Stimulated activated effector memory CD8-positive, alpha-beta T cell treated with anti-CD3 and anti-CD28 coated beads, Interleukin-12 subunit alpha, Interleukin-12 subunit beta, amount 100 ng/mL, for 72 hours (primary cell): ENCODE data around the gene VSNL1.

Experiments
- ATAC-seq: fragments of 150-1000 bp; cut with Tn5 transposase; 2 replicates; pipeline ENCODE4 v1.10.0; 2021
- DNase-seq, 2 donors: peaks; one replicate each; pipeline ENCODE4 v3.0.0; 2021 to 2022; ENCODE audit warnings: low spot score in 2 of 2
- H3K27ac Mint-ChIP-seq: one replicate; pipeline ENCODE4 v1.8.0; 2022; ENCODE audit warnings: mild to moderate bottlenecking, mixed read lengths
- H3K36me3 Mint-ChIP-seq: one replicate; pipeline ENCODE4 v1.8.0; 2022; ENCODE audit warnings: mild to moderate bottlenecking, mixed read lengths
- H3K4me1 Mint-ChIP-seq: one replicate; pipeline ENCODE4 v1.8.0; 2022; ENCODE audit warnings: mixed read lengths
- H3K4me3 Mint-ChIP-seq: one replicate; pipeline ENCODE4 v1.8.0; 2022; ENCODE audit warnings: mild to moderate bottlenecking, mixed read lengths
- H3K9me3 Mint-ChIP-seq: one replicate; pipeline ENCODE4 v1.8.0; 2022; ENCODE audit warnings: mixed read lengths

The VSNL1 gene

DNA sequence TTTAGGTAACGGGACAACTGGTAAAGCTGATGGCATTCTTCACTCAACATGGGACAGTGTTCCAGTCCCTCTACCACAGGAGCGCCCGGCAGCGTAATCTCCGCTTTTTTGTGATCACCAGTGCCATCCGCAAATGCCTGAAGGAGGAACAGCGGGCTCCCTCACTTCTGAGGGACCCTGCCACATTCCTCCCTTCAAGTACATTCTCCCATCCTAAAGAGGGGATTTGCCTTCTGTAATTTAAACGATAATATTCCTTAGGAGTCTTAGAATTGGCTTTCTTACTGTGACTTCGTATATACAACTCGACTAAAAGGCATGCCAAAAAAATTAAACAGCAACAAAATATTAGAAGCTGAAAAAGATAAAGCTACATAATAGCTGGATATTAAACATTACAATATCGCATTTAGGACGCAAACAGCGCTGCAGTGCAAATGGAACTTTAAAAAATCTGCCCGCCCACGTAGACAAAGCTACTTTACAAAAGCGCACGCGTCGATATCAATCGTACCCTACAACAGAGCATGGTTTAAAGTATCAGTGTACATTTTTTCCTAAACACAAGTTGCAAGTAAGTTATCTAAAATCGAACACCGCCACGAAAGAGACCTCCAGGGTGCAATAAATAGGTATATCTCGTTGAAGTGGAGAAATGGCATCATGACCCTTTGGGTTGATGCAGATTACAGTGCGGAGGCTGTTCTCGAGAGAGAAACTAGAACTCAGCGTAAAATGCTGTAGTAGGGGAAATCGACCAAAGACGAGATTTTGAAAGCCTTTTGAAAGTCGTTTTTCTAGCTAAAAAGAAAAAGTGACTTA lies 2.3 kb upstream of the VSNL1 start:
- no peak overlapping the region for H3K4me3 Mint-ChIP-seq
- peaks cover 11% of the 10 kb centered on the region for H3K9me3 Mint-ChIP-seq
- ATAC-seq, result no peak
- no peaks in the 10 kb centered on the region for H3K4me1 Mint-ChIP-seq
- no peak for DNase-seq
- no peak overlapping the region for H3K27ac Mint-ChIP-seq
- no peaks in the 10 kb centered on the region for H3K36me3 Mint-ChIP-seq

DNA sequence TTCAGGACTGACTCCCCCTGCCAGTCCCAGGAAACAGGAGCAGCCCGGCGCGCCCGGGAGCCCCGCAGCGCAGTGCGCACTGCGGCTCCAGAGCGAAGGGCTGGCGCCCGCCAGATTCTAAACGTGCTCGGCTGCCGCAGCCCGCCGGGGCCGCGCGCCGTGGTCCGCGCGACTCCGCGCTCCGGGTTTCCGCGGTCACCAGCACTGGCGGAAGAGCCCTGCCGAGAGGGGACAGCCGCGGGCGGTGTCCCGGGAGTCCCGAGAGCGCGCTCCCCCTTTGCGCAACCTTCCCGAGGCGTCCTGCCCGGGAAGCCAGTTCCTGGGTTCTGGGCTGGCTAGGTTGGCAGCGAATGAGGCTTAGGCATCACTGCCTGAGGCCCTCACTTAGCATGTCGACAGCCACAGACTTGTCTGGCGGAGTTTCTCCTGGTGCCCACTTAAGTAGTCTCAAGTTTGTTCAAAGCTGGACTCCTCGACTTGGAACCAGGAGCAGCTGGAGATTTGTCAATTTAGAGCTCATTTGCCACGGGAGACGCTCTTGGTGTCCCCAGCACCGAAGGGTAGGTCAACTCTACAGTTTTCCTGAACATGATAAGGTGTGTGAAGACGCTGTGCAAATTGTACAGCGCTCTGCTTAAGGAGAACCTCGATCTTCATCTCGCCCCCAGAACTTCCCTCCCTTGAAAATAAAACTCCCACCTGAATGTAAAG lies 1.5 kb upstream of the VSNL1 start:
- H3K27ac Mint-ChIP-seq, result no peak overlapping the region
- no peaks in the 10 kb centered on the region for H3K4me1 Mint-ChIP-seq
- peaks cover 11% of the 10 kb centered on the region for H3K9me3 Mint-ChIP-seq
- no peak overlapping the region for H3K4me3 Mint-ChIP-seq
- no peak for DNase-seq
- no peaks in the 10 kb centered on the region for H3K36me3 Mint-ChIP-seq
- ATAC-seq, result no peak

DNA sequence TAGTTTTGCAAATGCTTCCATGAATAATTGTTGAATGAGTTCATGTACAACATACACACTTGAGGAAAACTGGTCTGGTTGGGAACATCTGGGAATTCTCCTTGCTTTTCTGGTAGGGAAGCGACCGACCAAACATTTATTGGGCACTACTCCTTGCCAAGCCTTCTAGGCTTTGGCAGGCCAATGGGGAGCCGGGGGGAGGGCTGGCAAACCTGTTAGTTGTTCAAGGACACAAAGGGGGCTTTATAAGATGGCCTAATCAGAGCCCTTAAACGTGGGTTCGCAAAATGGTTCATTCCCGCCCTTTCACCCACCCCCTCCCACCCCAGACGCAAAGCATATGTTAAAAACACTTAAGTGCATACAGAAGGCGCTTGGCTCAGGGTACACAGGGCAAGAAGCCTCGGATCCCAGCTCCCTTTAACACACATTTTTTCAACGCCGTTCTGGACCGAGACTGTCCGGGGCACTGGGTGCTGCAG lies 844 bp upstream of the VSNL1 start:
- DNase-seq, result no peak
- Mint-ChIP-seq H3K4me3 (no peak overlapping the region), H3K4me1 (no peaks in the 10 kb centered on the region), H3K27ac (no peak overlapping the region), H3K9me3 (peaks cover 8% of the 10 kb centered on the region), H3K36me3 (no peaks in the 10 kb centered on the region)
- ATAC-seq, result no peak

DNA sequence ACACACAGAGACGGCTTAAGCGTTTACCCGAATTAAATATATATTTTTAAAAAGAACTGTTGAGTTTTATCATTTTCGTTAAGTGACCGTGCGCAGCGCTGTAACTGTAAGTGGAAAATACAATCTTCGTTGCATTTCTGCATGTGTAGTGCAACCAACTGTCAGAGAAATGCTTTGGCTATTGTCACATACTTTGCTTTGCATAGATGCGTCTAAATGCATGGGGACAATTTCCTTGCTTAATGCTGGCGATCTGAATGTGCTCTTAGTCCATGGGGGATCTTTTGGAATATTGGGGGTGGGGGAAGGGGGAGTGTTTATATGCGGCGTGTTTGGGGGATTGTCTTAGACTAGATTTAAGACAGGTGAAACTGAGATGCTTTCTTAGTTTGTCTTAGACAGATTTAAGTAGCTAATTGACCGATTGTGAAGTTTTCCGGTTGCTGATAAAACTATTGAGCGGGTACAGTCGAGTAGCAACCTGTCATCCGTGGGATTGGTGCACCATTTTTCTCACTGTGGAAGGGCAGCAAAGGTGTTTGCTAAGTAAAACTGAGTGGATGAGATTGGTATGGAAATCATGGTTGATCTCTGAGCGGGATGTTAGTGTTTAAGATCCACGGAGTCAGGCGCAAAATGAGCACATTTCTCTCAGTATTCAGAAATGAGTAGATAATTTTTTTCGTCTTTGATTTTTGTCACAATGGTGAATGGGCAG lies 476 bp downstream of the VSNL1 start:
- DNase-seq (no peak), ATAC-seq (no peak)
- H3K4me1 Mint-ChIP-seq, result no peaks in the 10 kb centered on the region
- H3K4me3 Mint-ChIP-seq, result no peak overlapping the region
- H3K27ac Mint-ChIP-seq, result no peak overlapping the region
- H3K36me3 Mint-ChIP-seq, result no peaks in the 10 kb centered on the region
- peaks cover 2% of the 10 kb centered on the region for H3K9me3 Mint-ChIP-seq

DNA sequence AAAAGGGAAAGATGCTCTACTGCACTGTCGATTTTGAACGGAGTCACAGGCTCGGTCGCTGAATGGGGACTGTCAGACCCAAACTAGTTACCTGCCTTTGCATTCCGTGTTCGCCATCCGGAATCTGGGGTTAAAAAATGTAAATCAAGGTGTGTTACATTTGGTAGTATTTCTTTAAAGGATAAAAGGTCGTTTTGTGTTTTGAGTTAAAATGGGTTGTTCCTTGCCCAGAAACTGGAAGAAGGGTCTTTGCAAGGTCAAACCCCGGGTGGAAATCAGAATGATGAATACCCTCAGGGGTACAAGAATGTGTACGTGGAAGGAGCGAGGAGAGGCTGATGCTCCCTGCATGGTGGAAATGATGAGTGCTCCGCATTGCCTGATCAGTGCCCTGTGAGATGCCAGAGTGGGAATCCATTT lies 1.0 kb downstream of the VSNL1 start:
- no peak overlapping the region for H3K27ac Mint-ChIP-seq
- DNase-seq (no peak), ATAC-seq (no peak)
- peaks cover 2% of the 10 kb centered on the region for H3K9me3 Mint-ChIP-seq
- H3K4me1 Mint-ChIP-seq, result no peaks in the 10 kb centered on the region
- no peaks in the 10 kb centered on the region for H3K36me3 Mint-ChIP-seq
- no peak overlapping the region for H3K4me3 Mint-ChIP-seq

DNA sequence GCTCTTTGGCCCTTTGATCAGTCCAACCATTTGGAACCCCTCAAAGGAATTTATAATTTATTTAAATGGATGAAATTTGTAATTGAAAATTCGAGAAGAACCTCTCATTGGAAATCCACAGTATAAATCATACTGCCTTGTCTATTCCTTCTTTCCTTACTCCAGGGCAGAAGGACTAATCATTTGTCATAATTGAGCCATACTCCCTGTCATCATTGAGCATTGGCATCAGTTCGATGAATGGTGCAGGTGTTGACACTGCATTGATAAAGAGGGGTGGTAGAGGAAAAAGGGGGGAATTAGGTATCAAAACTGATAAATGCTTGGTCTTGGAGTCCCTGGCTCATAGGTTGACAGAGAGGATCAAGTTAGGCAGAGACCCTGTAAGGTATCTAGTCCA lies 2.0 kb downstream of the VSNL1 start:
- Mint-ChIP-seq H3K9me3 (peaks cover 2% of the 10 kb centered on the region), H3K4me3 (no peak overlapping the region), H3K36me3 (no peaks in the 10 kb centered on the region), H3K4me1 (no peaks in the 10 kb centered on the region), H3K27ac (no peak overlapping the region)
- ATAC-seq (no peak), DNase-seq (no peak)

DNA sequence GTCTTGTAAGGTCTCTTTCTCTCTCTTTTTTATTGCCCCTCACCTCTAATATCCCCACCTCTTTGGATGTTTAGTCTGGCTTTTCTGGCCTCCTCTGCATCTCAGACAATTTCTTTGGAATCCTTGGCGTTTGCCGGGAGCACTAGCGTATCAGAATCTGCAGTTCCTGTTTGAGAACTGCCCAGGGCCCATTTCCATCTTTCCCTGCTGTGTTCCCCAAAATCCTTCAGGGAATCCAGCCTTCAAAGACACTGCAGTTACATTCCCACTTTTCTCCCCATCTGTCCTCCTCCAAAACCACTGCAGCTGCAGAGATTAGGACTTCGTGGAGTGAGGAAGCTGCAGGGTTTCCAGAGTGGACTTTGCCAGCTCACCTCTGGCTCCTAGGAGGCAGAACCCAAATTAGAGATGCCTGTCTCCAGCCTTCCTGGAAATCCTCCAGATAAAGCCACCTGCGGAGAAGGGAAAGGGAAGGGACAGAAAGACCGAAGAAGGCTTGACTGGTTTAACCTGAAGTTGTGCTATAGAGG lies 2.7 kb downstream of the VSNL1 start:
- DNase-seq, result no peak
- no peak overlapping the region for H3K27ac Mint-ChIP-seq
- no peak for ATAC-seq
- H3K4me3 Mint-ChIP-seq, result no peak overlapping the region
- H3K9me3 Mint-ChIP-seq, result peaks cover 2% of the 10 kb centered on the region
- H3K4me1 Mint-ChIP-seq, result no peaks in the 10 kb centered on the region
- no peaks in the 10 kb centered on the region for H3K36me3 Mint-ChIP-seq

DNA sequence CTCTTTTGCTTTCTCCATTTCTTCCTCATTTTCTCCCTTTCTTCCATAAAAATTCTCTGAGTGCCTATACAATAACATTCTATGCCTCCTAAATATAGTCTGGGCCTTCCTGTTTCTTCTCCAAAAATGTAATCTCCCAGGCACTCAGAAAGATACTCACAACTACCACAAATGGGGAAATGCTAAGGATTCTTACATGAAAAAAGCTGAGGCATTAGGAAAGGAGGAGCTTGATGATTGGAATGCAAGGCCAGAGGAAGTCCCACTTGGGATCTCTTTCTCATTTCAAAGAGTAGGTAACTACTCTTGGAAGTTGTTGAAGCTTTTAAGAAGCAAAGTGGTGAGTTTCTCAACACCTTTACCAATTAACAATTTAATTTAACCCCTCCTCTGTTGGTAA lies 3.4 kb downstream of the VSNL1 start:
- H3K4me1 Mint-ChIP-seq, result no peaks in the 10 kb centered on the region
- no peak overlapping the region for H3K27ac Mint-ChIP-seq
- no peak for ATAC-seq
- H3K9me3 Mint-ChIP-seq, result peaks cover 2% of the 10 kb centered on the region
- no peak for DNase-seq
- H3K36me3 Mint-ChIP-seq, result no peaks in the 10 kb centered on the region
- H3K4me3 Mint-ChIP-seq, result no peak overlapping the region

DNA sequence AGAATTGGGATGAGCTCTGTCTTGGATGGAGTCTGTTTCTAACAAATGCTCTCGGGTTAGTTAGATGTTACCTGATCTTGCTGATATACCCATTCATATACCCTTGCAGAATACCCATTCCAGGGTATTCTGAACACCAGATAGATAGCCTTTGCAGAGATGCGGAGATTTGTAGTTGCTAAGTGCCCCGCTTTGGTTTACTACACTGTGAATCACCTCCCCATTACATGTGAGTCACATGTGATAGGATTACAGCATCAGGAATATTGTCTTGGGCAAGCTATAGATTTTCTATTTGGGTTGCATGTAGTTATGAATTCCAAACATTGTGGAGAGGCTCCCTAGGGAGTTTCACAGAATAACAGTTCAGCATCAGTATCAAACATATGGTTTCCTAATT lies 3.8 kb downstream of the VSNL1 start:
- DNase-seq, result no peak
- H3K27ac Mint-ChIP-seq, result no peak overlapping the region
- no peak for ATAC-seq
- H3K9me3 Mint-ChIP-seq, result peaks cover 2% of the 10 kb centered on the region
- H3K4me3 Mint-ChIP-seq, result no peak overlapping the region
- H3K36me3 Mint-ChIP-seq, result no peaks in the 10 kb centered on the region
- no peaks in the 10 kb centered on the region for H3K4me1 Mint-ChIP-seq

DNA sequence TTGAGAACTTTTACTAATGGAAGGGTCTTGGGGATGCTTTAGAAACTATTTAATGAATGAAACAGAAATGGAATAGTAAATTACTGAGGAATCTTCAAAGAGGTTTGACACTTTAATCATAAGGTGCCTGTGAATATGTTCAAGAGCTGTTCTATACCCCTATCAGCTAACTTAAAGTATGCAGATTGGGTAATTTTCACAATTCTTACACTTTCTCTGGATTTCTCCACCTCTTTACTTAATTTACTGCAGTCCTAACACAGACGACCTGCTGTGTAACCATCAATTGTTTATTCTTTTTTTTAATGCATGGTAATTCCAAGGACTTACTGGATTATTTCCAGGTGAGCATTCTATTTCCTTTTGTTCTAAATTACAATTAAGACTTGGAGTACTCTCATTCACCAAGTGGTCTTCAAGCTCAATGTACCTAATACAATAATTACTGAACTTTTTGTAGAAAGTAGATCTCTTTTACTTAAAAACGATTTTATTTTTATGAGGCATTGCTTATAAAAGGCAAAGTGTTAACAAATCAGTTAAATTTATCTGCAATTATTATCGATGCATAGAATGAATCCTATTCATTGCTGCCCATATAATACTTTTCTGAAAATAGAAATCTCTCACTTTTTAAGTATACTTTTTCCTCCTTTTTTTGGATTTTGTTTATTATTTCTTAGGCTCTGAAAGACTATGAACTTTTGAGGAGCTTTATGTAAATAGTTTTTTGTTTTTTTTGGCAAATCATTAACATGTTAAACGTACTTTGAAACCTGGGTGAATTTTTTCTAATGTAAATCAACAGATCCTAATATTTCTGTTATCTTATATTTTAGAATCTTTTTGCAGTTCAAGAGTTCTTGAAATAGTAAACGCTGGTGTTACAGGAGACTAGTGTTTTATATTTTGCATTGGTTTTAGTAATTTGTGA lies 5.5 kb downstream of the VSNL1 start:
- no peak for DNase-seq
- Mint-ChIP-seq H3K4me1 (no peaks in the 10 kb centered on the region), H3K27ac (no peak overlapping the region), H3K4me3 (no peak overlapping the region), H3K9me3 (peaks cover 2% of the 10 kb centered on the region), H3K36me3 (no peaks in the 10 kb centered on the region)
- no peak for ATAC-seq

DNA sequence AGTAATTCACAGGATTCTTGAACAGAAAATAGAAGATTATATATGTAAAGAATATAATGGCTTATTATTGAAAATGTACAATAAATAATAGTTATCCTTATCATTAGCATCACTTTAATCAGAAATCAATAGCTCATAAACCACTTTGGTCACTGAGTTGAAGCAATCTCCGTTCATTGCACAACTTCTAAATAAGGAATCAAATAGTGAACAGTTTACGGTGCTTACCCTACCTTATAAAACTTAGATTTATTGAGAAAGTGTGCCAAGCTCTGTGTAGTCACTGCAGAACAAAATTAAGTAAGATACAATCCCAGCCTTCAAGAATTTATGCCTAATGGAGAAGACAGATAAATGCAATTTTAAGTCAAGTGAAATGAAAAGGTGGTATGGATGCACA lies 6.7 kb downstream of the VSNL1 start:
- ATAC-seq, result no peak
- no peak overlapping the region for H3K27ac Mint-ChIP-seq
- no peak overlapping the region for H3K4me3 Mint-ChIP-seq
- H3K9me3 Mint-ChIP-seq, result peaks cover 3% of the 10 kb centered on the region
- DNase-seq, result no peak
- H3K4me1 Mint-ChIP-seq, result no peaks in the 10 kb centered on the region
- H3K36me3 Mint-ChIP-seq, result no peaks in the 10 kb centered on the region

DNA sequence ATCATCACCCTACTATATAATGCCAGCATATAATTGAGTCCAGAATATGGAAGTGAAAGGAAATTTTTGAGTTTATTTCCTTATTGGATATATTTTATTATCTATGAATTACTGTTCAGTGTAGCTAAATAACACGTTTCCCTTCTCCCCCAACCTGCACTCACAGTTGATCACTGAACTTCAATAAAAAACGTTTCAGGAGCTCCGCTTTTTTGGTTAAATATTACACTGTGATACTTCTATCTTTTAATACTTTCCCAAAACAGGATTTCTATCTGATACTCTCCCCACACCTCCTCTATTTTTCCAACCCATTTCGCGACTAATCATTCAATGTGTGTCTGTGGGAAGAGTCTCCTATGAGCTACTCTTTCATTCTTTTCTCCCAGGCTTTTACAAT lies 7.2 kb downstream of the VSNL1 start:
- H3K4me3 Mint-ChIP-seq, result no peak overlapping the region

DNA sequence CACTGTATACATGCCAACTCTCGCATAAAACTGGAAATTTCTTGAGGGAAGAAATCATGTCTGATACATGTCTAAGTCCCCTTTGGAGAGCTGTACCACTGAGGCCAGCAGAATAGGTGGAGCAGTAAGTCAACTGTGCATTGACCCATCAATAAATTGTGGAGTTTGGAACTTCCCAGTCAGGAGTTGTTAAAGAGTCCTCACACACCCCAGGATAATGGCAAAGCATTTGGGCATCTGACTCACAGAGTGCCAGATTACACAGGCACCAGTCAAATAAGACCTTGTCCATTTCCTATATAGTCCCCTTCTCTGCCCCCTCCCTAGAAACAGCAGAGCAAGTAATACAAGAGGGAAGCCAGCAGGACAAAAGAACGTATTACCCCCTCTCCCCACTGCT lies 10.4 kb downstream of the VSNL1 start:
- H3K36me3 Mint-ChIP-seq, result no peaks in the 10 kb centered on the region
- no peak overlapping the region for H3K27ac Mint-ChIP-seq
- no peaks in the 10 kb centered on the region for H3K4me1 Mint-ChIP-seq
- H3K4me3 Mint-ChIP-seq, result no peak overlapping the region
- ATAC-seq (no peak), DNase-seq (no peak)
- H3K9me3 Mint-ChIP-seq, result peaks cover 3% of the 10 kb centered on the region

More for the DNA sequence above, 7.2 kb downstream of the VSNL1 start:
- no peak for ATAC-seq
- H3K36me3 Mint-ChIP-seq, result no peaks in the 10 kb centered on the region
- no peak for DNase-seq
- H3K9me3 Mint-ChIP-seq, result peaks cover 3% of the 10 kb centered on the region
- no peaks in the 10 kb centered on the region for H3K4me1 Mint-ChIP-seq
- H3K27ac Mint-ChIP-seq, result no peak overlapping the region

DNA sequence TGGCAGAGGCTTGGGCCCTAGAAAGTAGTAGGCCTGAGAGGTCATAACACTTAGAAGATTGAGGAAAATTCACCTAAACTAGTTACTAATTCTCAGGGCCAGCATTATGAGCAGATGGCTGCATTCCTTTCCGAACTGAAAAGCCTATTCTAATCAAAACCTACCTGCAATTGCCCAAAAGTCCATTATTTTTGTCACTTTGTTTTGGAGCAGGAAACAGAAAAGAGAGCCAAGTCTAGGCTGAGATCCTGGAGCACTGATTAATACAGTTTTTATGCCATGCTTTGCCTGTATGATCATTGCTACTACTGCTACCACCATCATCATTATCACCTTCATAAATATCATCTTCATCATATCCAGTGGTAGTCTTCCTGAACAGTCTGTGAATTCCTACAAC lies 14.7 kb downstream of the VSNL1 start:
- H3K36me3 Mint-ChIP-seq, result no peaks in the 10 kb centered on the region
- H3K27ac Mint-ChIP-seq, result no peak overlapping the region
- H3K9me3 Mint-ChIP-seq, result peaks cover 7% of the 10 kb centered on the region
- ATAC-seq (no peak), DNase-seq (no peak)
- H3K4me3 Mint-ChIP-seq, result no peak overlapping the region
- H3K4me1 Mint-ChIP-seq, result no peaks in the 10 kb centered on the region
